Lower leg skin (tissue), 4 donors: ENCODE results near the gene ZNF599. TPM values are rescaled to one million over a fixed set of nuclear protein-coding genes. Genes with fewer than 3 reads are reported as not detected.

Experiments
- DNase-seq, 2 donors: peaks; one replicate each; pipeline ENCODE4 v3.0.0-alpha.2; 2019; ENCODE audit warnings: low spot score in 2 of 2
- H3K4me3 ChIP-seq: fragments of 200-600 bp; sonication (generic); 2 replicates; pipeline ENCODE4 v1.5.1; 2017; ENCODE audit warnings: mild to moderate bottlenecking, low read depth; ENCODE audit not compliant: poor library complexity, severe bottlenecking
- CTCF ChIP-seq, 3 donors: fragments of 450-650 bp; IDR thresholded peaks; one replicate each; pipeline ENCODE4 v1.5.1; 2016; ENCODE audit warnings: antibody characterized with exemption in 3 of 3, mild to moderate bottlenecking in 3 of 3, moderate library complexity in 2 of 3
- POLR2A ChIP-seq, 2 donors: fragments of 450-650 bp; IDR thresholded peaks; one replicate each; pipeline ENCODE4 v1.6.1; 2016 to 2017; ENCODE audit warnings: antibody characterized with exemption in 2 of 2, mild to moderate bottlenecking in 1 of 2, moderate library complexity in 1 of 2
- WGBS, 2 donors: methylation state at CpG; one replicate each; pipeline ENCODE4 v1.1.5; 2018; 5-methylcytosine and 5-hydroxymethylcytosine counted together
- intact Hi-C: fragments of 100-400 bp; cut with DNase I; formaldehyde crosslinking; loops from one replicate; pipeline ENCODE4 v1.15.0; 2023; ENCODE audit warnings: low total_unique reads
- total RNA-seq, 4 donors: library from RNA; depleted of rRNA; stranded (reverse); fragments of >200 nt; gene quantifications; one replicate each; pipeline ENCODE4 v1.1.0, GENCODE V29; 2016

Gene ZNF599
- total RNA-seq, 4 donors from 2014 or later, result 4.5 to 13.3 (median 6.9) TPM

DNA sequence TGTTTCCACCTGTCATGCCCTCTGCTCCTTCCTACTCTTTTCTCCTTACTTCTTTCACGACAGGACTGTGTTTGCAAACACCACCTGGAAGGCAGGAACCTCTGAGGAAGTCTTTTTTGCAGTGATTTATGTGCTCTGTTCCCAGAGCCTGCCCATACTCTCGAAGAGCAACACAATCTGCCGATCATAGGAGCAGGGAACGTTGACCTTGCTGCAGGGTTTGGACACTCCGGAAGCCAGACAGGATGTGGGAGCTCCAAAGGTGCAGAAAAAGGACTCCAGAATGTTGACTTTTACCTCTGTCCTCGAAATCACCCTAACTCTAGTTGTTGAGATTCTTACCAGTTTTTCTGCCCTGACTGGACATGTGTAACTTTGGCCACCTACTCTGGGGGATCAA is 47.6 kb downstream of the ZNF599 start:
- 29 to 30% methylated on average over 6 of the region's 6 CpGs for WGBS, 2 donors
- intact Hi-C loops, result no loop called here
- no peak for DNase-seq
- TF ChIP-seq POLR2A (IDR thresholded peaks at IDR 0.05) (no peak), CTCF (IDR thresholded peaks at IDR 0.05) (no peak)
- H3K4me3 ChIP-seq, result no peak overlapping the region

GRCh38 chr19:34722353-34722752 is 50.7 kb downstream of the ZNF599 start:
- intact Hi-C loops, result no loop called here
- H3K4me3 ChIP-seq, result no peak overlapping the region
- DNase-seq, result no peak
- WGBS, 2 donors, result 49 to 53% methylated on average over 11 of the region's 11 CpGs
- TF ChIP-seq POLR2A (IDR thresholded peaks at IDR 0.05) (no peak), CTCF (IDR thresholded peaks at IDR 0.05) (no peak)

GRCh38 chr19:34715357-34715756 is 57.7 kb downstream of the ZNF599 start:
- TF ChIP-seq CTCF (IDR thresholded peaks at IDR 0.05) (no peak), POLR2A (IDR thresholded peaks at IDR 0.05) (no peak)
- intact Hi-C loops, result loop anchor here (10.0 kb wide), 2 partner anchors 81 to 941 kb away; no protein-coding TSS in a partner anchor
- no peak for DNase-seq
- H3K4me3 ChIP-seq, result no peak overlapping the region

DNA sequence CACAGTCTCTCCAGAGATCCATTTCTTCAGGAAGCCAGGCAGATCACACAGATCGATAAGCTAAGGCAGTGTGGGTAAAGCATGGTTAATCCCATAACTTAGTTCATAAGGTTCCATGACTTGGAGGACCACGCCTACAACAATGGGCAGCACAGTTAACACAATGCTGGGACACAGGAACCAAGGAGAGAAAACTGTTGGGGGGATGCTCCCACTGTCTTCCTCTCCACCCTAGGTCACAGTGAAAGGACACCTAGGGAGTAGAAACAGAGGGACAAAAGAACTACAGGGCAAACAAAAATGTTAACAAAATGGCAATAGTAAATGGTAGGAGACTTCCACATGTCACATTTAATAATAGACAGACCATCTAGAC is 59.8 kb downstream of the ZNF599 start:
- no peak overlapping the region for H3K4me3 ChIP-seq
- TF ChIP-seq CTCF (IDR thresholded peaks at IDR 0.05), result no peak
- TF ChIP-seq POLR2A (IDR thresholded peaks at IDR 0.05), result no peak
- no peak for DNase-seq
- WGBS, 2 donors, result 82 to 89% methylated on average over 2 of the region's 2 CpGs
- intact Hi-C loops, result loop anchor here (5.0 to 10.0 kb wide), 3 partner anchors 78 to 938 kb away; no protein-coding TSS in a partner anchor

GRCh38 chr19:34712395-34713261 is 60.4 kb downstream of the ZNF599 start:
- intact Hi-C loops, result loop anchor here (5.0 to 10.0 kb wide), 3 partner anchors 78 to 938 kb away; no protein-coding TSS in a partner anchor
- no peak for TF ChIP-seq POLR2A (IDR thresholded peaks at IDR 0.05)
- peak in 1 of 3 donors; percentile 64 for TF ChIP-seq CTCF (IDR thresholded peaks at IDR 0.05)
- no peak overlapping the region for H3K4me3 ChIP-seq
- WGBS, 2 donors, result 33 to 35% methylated on average over 11 of the region's 11 CpGs
- DNase-seq, result peak in 1 of 2 donors; percentile 71
